Muscle of arm (tissue), 12 donors: Measurements from ENCODE around the gene ABCB9. TPM values are rescaled to one million over a fixed set of nuclear protein-coding genes. Genes with fewer than 3 reads are reported as not detected.

ENCODE experiments used
- DNase-seq: peaks from one replicate; pipeline ENCODE4 v3.0.0-alpha.2; 2013
- polyA plus RNA-seq, 12 donors: library from polyadenylated mRNA; unstranded; fragments of 120-200 nt; gene quantifications; one replicate each; pipeline ENCODE4 v1.2.1, GENCODE V29; 2013; ENCODE audit not compliant: insufficient read length in 12 of 12

The ABCB9 gene
- polyA plus RNA-seq, 12 donors = 2.4 to 5.3 (median 3.2) TPM; not detected in 2

DNA sequence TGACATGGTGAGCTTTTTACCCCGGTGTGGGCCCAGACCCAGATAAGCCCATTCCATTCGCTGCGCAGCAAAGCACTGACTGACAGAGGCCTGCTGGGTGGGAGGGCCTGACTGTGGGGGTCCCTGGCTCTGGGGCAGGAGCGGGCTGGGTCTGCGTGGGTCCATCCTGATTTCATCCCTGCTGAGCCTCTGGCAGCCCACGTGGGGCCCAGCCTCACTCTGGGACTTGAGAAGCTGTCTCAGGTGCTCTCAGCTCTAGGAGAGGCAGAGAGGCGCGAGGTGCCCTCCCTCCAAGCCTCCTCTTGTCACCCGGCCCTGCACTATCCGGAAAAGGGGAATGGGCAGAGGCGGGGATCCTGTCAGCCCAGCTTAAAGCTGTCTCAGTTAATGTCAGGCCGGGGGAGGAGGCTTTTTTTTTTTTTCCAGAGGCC is 927 bp downstream of the ABCB9 start:
- no peak for DNase-seq

DNA sequence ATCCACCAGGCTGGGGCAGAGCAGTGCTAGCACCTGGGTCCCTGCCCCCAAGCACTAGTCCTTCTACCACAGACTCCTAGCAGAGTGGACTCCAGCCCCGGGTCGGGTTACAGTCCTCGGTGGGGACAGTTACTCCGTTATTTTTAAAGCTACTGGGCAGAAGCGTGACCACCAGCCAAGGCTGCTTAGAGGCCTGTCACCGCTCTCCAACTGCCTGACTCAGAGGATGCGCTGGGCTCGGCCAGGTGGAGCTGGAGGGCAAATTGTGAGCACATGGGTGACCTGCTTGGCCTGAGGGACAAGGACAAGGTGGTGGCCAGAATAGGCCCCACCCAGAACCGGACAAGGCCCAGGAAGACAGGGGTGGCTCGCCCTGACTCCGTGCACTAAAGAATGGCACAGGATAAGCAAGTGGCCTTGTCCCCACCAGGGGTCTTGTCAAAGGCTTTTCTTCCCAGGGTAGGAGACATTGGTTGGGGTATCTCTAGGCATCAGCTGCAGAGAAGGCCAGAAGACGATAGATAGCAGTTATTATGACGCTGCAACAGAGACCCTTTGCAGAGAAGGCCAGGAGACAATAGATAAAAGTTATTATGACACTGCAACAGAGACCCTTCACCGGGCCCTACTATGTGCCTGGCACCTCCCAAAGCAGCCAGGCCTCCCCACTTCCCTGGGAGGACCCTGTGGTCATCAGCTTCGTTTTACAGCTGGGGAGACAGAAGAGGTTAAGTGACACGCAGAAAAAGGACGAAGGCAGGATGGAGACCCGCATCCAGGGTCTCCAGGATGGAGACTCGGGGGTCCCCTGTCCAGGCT is 1.6 kb downstream of the ABCB9 start:
- DNase-seq = no peak

DNA sequence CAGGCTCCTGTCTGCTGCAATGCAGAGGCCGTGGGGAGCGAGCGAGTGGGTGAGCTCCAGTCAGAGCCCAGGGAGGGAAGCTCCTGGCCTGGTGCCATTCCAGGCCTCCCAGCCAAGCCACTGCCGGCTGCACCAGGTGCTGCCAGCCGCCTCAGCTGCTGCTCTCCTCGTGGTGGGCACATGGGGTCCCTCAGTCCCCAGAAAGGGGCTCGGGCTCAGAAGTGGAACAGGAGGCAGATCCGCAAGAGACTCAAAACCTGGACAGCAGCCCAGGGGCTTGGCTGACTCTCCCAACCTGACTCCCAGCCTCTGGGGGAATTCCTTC is 2.4 kb downstream of the ABCB9 start:
- no peak for DNase-seq

DNA sequence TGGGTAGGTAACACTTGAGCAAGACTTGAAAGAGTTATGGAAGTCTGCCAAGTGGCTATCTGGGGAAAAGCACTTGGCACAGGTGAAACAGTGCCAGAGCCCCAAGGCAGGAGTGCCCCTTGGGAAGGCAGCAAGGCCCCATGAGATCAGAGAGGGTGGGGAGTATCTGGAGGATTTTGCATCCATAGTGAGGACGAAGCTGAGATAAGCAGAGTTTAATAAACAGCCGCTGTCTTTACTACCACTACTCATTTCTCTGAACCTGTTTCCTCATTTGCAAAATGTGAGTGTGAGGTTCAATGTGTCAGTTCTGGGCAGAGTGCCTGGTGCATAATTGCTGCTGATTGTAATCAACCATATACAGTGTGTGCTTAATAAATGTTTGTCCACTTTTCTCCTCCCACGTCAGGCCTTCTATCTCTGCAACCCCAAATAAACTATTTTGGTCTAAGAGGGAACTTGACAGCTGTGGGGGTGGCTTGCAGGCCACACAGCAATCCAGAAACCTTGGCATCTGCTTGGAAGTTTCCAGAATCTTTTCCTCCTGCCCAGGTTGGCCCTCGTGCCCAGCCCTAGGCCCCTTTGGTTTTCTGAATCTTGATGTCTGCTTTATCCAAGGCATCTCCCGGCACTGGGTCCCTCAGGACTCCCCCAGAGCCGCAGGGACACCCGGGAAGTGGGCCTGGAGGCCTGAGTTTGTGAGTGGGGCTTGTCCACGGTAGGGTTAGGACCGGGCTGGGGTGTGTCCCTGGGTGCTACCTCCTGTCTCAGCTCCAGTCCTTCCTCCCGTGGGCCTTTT is 4.5 kb downstream of the ABCB9 start:
- DNase-seq = no peak

DNA sequence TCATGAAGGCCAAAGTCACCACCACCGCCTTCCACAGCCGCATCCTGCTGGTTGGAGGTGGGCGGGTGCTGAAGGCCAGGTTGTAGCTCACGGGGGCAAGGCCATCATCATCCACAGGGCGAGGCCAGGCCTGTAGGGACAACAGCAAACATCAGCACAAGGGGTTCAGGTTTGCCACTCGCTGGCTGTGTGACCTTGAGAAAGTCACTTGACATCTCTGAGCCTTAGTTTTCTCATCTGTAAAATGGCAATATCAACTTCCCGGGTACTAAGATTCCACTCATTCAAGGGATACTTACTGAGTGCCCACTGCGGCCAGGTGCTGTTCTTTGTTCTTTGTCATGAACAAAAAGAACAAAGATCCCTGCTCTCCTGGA is 6.1 kb downstream of the ABCB9 start:
- no peak for DNase-seq

DNA sequence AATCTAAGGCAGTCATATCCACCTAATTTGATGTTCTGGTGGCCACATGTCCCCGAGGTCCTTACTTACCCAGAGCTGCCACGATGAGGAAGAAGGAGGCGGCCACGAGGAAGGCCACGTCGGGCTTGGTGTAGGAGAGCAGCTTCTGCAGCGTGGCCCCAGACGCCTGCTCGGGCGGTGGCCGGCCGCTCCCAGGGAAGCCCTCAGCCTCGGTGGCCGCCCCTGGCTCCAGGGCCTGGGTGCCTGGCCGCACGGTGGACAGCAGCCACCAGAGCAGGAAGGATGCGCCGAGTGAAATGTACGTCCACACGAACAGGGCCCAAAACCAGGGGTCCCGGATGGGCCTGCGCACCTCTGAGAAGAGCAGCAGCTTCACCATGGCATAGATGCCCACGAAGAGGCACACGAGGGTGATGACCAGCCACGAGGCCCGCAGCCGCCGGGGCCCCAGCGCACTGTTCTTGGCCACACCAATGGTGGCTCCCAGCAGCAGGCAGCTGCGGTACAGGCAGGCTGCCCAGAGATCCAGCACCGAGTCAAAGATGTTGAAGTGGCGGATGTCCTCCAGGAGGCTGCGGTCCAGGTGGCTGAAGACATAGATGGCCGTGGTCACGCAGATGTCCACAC is 6.6 kb downstream of the ABCB9 start:
- DNase-seq = no peak

DNA sequence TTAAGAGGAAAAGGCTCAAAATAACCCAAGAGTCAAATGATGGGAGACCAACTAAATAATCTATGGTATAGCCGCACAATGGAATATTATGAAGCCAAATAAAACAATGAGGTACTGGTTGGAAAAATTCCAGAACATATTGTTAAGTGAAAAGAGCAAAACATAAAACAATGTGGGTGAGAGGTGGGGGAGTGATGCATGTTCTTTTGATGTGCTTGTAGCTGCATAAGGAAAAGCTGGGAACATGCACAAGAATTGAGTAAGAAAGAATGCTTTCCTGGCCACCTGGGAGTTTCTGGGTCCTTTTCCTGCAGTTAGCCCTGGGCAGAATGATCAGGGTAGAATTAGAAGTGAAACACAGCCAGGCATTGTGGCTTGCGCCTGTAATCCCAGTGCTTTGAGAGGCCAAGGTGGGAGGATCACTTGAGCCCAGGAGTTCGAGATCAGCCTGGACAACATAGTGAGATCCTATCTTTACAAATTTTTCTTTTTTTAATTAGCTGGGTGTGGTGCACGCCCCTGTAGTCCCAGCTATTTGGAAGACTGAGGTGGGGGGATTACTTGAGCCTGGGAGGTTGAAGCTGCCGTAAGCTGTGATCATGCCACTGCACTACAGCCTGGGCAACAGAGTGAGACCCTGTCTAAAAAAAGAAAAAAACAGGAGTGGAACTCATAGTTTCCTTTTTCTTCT is 7.9 kb downstream of the ABCB9 start:
- DNase-seq = no peak

DNA sequence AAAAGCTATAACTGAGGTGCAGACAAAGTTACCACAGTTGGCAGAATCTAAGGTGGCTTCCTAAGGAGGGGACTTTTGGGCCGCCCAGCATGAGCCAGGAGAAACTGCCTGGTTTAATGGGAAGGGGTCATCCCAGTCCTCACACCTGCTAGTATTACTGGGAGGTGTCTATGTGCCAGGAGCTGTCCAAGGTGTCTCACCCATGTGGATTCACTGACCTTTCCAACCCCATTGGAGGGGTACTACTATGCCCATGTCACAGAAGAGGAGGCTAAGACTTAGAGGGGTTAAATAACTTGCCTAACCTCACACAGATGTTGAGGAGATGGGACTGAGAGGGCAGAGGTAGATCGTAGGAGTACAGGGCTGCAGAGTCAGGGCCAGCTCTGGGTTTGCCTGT is 10.2 kb downstream of the ABCB9 start:
- no peak for DNase-seq

DNA sequence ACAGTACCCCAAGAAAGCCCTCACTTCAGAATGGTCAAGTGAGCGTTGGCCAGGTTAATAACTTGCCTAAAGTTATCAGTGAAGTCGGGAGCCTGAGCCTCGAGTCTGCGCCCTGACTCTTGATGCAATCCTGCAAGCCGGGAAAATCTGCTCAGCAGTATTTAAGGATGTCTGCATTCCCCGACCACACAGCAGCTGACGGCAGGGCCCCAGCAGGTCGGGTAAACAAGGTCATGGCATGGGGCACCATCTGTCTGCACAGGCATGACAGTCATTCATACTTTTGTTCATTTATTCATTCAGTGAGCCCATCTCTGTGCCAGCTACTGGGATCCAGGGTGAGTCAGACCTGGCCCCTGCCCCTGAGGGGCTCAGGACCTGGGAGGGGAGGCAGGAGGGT is 11.1 kb downstream of the ABCB9 start:
- DNase-seq = no peak

DNA sequence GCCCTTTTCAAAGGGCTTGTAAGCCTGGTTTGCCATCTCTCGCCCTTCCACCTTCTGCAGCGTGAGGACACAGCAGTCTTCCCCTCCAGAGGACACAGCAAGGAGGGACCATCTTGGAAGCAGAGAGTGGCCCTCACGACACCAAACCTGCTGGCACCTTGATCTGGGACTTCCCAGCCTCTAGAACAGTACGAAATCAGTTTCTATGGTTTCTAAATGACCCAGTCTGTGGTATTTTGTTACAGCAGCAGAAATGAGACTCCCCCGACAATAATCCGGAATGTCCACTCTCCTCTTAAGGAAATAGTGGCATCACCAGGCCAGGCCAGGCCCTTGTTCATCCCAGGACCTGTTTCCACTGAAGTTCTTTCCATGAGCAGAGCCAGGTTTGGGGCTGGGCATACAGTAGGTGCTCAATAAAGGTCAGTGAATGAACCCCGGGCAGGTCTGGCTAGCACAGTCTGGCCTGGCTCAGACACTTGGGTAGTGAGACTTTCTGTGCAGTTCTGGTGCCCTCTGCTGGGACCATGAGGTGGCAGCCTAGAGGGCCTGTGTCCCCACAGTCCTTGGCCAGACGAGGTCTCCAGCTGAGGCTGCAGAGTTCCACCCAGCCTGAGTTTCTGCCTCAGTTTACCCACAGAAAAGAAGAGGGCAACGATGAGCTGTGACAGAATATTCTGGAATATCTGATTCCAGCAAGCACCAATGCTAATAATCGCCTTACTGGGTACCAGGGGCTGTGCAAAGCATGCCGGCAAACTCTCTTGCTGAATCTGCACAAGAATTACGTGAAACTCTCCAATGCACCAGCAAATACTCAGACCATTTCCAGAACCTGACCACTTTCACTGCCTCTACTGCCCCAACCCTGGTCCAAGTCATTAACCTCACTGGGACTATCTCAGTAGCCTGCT is 14.0 kb downstream of the ABCB9 start:
- DNase-seq = peak; percentile 71

DNA sequence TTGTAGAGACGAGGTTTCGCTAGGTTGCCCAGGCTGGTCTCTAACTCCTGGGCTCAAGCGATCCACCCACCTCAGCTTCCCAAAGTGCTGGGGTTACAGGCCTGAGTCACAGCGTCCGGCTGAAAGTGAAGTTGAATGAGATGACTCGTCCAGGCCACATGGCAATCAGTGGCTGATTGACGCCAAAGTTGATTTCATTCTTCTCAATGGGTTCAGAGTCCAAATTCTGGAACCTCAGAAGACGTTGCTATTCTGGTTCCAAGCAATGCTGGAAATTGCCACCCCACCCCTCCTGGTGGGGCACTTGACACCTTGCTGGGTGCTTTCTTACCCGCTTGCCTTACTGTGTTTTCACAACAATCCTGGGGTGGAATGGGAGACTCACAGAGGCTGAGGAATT is 14.9 kb downstream of the ABCB9 start:
- DNase-seq = no peak

DNA sequence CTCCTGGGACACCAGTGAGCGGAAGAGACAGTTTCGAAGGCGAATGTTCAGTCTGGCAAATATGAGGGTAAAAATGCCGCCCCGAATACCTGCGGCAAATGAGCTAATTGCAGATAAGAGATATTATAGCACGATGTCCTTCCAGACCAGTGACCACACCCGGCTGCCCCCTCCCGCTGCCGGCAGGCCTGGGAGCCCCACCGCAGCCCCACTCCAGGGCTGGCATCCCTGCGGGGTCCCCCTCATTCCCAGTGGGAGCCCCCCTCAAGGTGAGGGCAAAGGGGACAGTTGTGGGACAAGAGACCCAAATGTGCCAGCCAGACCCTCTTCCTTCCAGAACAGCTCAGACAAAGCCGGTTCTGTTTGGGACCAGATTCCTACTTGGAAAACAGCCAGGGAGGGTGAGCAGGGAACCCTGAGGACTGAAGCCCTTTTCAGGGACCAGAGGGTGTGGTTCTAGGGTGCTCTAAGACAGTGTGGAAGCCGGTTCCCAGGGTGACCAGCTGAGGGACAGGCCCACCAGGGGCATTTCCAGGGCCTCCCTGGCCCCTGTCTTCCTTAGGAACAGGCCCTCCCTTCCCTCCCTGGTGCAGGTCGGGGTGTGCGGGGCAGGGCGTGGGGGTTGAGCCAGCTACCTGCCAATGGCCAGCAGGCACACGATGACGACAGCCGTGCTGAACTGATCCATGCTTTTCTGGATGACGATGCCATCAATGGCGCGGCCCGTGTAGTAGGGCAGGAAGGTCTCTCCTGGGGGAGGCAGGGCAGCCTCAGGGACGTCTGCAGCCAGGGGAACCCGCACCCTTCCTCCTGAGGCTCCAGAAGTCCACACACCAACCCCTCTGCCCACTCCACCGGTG is 16.2 kb downstream of the ABCB9 start:
- DNase-seq = no peak

DNA sequence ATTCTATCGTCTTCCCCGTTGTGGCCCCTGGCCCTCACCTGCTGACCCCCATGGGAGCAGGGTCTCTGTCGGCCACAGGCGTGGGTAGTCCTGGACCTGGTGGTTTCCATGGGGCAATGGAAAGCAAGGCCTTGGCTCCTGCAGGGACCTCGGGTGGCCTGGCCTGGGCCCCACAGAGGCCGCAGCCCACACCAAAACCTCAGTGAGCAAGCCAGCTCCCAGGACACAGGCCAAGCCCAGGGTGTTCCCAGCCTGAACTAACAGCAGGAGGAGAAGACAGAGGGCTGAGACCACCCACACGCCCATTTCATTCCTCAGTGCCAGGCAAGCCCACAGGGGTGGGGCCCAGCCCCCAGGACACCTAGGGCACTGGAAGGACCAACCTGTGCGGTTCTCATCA is 16.9 kb downstream of the ABCB9 start:
- no peak for DNase-seq

DNA sequence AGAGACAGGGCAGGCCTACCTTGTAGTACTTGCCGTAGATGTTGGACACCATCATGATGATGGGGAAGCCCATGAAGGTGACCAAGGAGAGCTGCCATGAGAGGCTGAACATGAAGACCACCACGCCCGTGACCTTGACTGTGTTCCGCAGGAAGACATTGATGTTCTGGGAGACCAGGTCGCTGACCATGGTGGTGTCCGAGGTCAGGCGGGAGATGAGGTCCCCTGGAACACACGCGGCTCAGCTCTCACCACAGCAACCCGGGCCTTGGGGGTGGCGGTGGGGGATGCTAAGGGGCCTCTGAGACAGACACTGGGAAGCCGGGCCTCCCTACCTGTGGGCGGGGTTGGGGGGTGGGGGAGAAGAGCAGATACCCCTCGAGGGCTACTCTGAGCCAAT is 17.7 kb downstream of the ABCB9 start:
- DNase-seq = no peak

DNA sequence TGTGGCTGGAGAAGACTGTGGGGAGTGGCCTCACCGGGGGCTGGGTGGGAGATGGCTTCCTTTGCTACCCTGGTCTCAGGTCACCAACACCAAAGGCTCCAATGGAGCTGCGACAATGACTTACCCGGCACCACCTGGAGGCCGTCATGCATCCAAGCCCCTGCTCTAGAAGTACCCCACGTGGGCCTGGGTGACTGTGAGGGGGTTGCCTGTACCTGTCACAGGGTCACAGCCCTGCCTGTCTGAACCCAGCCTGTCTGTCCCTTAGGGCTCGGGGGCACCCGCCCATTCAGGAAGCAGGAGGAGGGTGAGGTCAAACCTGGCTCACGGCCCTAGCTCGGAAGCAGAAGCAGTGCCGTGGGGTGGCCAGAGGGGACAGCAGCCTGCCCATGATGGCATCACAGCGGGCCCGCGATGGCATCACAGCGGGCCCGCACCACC is 18.9 kb downstream of the ABCB9 start:
- no peak for DNase-seq

DNA sequence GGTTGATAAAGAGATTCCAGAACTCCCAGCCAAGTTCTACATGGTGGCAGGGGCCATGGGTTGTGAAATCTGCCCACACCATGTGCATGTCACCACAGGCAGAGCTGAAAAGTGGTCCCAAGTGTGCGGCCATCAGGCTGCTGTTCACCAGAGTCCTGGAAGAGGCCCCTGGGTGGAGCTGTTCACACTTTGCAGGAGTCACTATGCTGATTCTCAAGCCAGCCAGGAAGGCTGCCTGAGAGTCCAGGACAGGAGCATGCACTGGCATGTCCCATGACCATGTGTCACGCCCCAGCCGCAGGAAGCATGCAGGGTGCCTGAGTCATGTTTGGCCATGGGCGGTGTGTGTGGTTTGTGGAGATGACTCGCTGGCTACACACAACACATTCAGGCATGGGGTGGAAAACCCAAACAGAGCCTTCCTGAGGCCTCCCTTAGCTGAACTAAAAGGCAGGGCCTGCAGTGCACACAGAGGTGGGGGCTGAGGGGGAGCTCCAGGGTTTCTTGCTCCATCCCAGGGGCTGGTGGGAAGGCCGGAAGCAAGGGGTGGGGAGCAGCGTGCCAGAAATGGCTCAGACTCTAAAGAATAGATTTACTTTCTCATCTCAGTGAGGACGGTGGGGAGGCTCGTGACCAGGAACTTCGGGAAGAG is 19.4 kb downstream of the ABCB9 start:
- DNase-seq = no peak

DNA sequence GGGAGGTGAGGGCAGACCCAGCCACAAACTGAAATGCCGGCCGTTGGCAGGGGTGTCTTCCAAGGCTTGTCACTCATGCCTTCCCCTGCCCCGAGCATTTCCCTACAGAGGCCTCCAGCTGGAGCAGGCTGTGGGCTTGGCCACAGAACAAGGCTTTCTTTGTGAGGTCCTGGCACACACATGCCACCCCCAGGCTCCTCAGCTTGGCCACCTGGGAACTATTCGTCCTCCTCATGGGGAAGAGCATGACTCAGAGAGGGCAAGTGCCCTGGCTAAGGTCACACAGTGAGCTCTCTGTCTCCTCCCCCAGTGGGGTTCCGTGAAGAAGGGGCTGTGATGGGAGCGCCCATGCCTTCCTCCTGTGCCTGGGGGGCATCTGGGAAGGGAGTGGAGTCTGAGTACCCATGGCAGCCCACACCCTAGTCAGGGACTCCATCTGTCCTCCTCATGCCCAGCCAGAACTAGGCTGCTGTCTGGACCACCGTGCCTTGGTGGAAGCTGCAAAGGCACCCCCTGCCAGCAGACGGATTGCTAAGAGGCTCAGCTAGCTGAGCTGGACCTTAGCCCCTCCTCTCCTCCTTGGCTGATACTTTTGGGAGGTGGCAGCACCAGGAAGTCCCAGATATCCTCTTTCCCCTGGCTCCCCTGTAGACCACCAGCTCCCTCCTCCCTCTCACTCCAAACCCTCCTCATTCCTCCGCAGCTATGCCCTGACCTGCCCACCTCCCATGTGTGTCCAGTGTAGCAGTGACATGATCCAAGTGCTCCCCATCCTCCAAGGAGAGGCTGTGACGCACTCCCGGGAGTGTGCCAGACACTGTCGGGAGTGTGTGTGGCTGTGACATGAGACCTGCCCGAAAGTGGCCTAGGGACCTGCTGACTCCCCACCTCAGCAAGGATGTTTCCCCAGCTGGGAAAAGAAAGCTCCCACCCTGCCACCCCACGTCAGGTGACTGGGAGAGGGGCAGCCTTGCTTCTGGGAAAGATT is 21.4 kb downstream of the ABCB9 start:
- DNase-seq = no peak

DNA sequence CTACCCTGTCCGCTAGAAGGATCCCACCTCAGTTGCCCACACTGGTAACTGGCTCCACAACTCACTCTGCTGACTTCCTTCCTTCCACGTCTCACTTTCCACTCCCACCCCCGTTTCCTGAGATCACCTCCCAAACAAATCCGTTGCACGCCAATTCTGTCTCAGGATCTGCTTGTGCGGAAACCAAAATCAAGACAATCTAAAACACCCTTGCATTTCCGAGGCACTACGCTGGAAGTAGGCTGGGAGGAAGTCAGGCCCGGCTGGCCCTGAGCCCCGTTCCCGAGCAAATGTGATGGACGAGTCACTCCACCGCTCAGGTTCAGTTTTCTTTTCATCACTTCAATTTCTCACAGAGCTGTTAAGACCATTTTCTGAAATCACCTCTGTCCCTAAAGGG is 23.1 kb downstream of the ABCB9 start:
- no peak for DNase-seq
